GM18511 (cell line): ENCODE measurements around the gene TUBB4A.
A peak's percentile ranks its signal among the peaks of the same experiment; 100 is the strongest.
"Not testable (repeated sequence)": the region's sequence is repeated elsewhere in the genome, so short reads cannot be mapped to it uniquely, and the experiment has no call there.

ENCODE experiments used
- ATAC-seq: cut with Tn5 transposase; IDR thresholded peaks from one replicate; pipeline ENCODE4 v1.9.1; 2021; ENCODE audit warnings: mild to moderate bottlenecking, moderate library complexity; ENCODE audit not compliant: unreplicated experiment

Gene TUBB4A

GRCh38 chr19:6527893-6528543 is 25.9 kb upstream of the TUBB4A start:
- ATAC-seq: peak; percentile 57

DNA sequence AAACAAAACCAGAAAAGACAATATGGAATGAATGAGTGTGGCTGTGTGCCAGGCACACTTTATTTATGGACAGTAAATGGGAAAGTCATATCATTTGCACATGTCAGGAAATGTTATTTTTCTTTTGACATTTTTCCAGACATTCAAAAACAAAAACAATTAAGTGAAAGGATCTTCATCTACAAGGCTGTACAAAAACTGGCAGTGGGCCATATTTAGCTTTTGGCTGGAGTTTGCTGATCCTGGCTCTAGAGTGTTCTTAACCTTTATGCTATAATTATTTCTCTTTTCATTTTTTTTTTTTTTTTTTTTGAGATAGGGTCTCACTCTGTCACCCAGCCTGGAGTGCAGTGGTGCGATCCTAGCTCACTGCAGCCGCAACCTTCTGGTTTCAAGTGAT is 22.2 kb upstream of the TUBB4A start:
- no peak for ATAC-seq

DNA sequence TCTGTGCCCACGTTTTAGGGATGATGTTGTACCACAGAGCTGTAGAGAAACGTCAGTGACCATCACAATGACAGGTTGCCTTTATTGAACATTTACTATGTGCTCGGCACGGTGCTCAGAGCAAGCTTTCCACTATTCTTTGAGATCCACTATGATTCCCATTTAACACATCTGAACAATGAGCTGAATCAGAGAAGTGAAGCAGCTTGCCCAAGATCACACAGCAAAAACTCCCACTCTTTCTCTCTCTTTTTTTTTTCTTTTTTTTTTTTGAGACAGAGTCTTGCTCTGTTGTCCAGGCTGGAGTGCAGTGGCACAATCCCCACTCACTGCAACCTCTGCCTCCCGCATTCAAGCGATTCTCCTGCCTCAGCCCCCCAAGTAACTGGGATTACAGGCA is 20.6 kb upstream of the TUBB4A start:
- no peak for ATAC-seq

DNA sequence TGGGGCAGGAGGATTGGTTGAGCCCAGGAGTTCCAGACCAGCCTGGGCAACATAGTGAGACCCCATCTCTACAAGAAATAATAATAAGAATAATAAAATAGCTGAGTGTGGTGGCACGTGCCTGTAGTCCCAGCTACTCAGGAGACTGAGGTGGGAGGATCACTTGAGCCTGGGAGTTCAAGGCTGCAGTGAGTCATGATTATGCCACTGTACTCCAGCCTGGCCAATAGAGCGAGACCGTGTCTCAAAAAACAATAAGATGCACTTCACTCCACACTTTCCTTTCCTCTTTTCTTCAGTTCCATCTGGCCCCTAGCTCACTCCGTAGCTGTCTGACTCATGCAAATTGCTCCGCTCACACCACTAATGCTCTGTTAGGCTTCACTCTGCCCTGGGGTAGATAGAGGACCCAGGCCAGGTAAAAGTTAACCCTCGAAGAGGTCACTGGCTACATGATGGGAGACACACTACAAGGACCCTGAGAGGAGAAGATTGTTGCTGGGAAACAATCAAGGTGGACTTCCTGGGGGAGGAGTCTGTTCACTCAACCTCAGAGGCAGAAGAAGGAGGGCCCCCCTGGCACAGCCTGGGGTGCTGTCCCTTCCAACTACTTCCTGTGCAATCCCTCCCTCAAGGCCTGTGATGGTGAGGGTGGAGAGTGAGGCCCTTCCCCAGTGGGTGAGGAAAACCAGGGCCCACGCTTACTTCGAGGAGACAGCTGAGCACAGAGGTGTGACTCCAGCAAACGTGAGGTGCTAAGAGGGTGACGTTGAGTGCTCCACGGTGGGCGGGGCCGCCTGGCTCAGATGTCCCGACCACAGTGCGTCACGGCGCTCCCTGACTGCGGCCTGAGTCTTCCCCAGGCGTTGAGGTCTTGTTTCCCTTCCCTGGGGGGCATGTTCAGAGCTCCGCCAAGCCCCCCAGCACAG is 19.9 kb upstream of the TUBB4A start:
- peak; percentile 57 for ATAC-seq

DNA sequence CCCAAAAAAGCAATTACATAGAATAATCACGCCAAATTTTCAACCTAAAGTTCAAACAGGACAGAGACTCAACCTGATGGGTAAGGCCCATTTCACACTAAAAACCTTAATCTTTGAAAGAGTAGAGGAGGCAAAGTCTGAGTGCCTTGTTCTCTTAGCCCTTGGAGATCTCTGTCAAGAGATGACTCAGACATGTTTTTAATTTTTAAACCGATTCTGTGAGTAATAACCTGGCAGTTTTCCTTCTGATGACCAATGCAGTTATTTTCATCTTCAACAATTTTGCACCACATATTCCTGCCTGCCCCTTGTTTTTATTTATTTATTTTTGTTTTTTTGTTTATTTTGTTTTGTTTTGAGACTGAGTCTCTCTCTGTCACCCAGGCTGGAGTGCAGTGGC is 17.2 kb upstream of the TUBB4A start:
- no peak for ATAC-seq

- ATAC-seq: no peak
These were observed 16.2 kb upstream of the TUBB4A start for GRCh38 chr19:6518145-6518911.

- ATAC-seq: peak; percentile 54
These were observed 14.7 kb upstream of the TUBB4A start for GRCh38 chr19:6516659-6517291.

- ATAC-seq: peak; percentile 52
These were observed 14.0 kb upstream of the TUBB4A start for GRCh38 chr19:6516018-6516658.

GRCh38 chr19:6514926-6515544 is 12.9 kb upstream of the TUBB4A start:
- ATAC-seq: no peak

GRCh38 chr19:6514089-6514488 is 12.0 kb upstream of the TUBB4A start:
- ATAC-seq: no peak

DNA sequence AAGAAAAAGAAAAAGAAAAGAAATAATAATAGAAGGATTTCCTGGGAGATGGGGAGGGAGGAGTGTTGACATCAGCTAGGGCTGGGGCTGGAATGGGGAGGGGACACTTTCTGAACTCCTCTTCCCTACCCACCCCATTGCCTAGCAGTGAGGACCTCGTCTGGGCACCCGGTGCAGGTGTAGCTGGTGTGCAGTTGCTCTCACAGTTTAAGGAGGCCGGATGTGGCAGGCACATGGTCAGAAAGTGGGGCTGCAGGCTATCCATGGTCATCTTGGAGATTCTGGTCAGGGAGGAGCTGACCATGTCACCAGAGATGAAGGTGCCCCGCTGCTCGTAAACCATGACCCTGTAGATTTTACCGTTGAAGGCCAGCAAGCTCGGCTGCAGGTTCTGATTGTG is 8.5 kb upstream of the TUBB4A start:
- no peak for ATAC-seq

DNA sequence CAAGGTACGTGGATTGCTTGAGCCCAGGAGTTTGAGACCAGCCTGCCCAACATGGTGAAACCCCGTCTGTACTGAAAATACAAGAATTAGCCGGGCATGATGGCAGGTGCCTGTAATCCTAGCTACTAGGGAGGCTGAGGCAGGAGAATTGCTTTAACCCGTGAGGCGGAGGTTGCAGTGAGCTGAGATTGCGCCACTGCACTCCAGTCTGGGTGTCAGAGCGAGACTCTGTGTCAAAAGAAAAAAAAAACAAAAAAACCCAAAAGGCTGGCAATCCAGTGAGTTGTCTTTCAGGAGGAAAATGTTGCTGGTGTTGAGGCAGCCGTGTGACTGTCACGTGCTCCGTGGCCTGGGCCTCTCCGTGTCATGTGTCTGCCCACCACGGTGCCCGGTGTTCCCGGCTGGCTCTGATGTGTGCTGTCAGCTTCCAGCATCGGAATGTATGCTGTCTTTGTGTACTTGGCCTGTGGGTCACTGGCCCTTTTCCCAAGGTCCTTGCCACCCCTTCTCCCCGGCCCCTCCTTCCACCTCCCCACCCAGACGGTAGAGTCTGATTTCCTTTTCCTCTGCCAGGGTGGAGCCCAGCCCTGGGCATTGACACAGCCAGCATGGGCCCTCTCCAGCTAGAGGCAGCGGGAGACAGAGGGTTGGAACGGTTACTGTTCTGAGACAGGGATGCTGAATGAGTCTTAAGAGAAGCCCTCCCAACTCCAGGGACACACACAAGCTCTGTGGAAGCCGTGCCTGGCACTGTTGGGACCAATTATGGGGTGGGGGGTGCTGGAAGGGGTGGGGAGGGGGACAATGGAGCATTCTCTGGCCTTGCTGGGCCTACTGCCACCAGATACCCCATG is 7.2 kb upstream of the TUBB4A start:
- no peak for ATAC-seq

GRCh38 chr19:6508028-6508771 is 6.1 kb upstream of the TUBB4A start:
- not testable (repeated sequence) for ATAC-seq

DNA sequence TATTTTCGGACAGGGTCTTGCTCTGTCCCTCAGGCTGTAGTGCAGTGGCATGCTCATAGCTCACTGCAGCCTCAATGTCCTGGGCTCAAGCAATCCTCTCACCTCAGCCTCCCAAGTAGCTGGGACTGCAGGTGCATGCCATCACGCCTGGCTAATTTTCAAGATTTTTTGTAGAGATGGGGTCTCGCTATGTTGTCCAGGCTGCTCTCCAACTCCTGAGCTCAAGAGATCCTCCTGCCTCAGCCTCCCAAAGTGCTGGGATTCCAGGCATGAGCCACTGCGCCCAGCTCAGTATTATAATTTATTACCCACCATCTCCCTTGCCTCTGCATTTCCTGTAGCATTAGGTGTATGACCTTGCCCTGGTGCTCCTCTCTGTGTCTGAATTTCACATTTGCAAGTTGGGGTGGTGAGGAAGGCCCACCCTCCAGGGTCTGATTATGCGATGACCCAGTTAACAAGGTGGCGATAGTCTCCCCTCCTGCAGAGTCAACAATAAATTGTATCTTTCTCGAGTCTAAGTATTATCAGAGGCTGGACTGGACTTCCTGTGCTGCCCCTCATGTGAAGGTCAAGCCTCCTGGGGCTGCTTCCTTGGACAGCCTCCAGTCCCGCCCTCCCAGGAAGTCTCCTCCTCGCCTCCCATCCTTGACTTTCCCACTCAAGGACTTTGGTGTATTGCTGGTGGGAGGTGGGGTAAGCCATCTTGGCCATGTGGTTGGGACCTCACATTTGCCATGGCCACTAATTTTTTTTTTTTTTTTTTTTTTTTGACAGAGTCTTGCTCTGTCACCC is 1.5 kb upstream of the TUBB4A start:
- no peak for ATAC-seq

DNA sequence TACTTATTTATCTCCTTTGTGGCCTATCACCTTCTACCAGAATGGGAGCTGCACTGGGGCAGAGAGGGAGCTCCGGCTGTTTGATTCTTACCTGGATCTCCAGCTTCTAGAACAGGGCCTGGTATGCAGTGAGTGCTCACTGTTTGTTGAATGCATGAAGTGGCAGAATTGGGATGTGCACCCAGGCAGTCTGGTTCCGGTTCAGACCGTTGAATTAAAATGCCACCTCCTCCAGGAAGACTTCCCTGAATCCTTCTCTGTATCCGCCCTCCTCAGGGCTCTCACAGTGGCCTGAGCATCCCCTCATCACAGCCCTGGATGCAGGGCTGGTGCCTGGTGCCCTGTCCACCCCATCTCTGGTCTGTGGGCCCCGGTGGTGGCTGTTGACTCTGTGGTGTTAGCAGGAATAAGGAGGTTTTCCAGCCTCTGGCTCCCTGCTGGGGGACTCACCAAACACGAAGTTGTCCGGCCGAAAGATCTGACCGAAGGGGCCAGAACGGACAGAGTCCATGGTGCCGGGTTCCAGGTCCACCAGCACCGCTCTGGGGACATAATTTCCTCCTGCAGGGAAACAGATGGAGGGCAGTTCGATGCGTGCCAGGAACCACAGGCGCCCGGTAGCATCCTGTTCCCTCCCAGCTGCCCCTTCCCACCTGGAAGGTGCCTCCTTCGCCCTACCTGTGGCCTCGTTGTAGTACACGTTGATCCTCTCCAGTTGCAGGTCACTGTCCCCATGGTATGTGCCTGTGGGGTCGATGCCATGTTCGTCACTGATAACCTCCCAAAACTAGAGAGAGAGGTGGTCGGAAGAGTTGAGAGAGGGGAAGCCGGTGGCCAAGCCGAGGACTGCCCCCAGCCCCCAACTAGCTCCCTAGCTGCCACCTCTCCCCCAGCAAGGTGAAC is 1.0 kb downstream of the TUBB4A start:
- no peak for ATAC-seq

- ATAC-seq: no peak
These were observed 2.9 kb downstream of the TUBB4A start for GRCh38 chr19:6499052-6499790.
